Smooth muscle cell of the pulmonary artery (primary cell): Measurements from ENCODE around the gene KHDC1L. TPM values are rescaled to one million over a fixed set of nuclear protein-coding genes. Genes with fewer than 3 reads are reported as not detected.

Experiments used
- total RNA-seq: library from RNA; depleted of rRNA; stranded (reverse); fragments of >200 nt; gene quantifications from 2 replicates; pipeline ENCODE4 v1.2.3, GENCODE V29; 2014

Gene KHDC1L
- not detected in 2 replicates for total RNA-seq

GRCh38 chr6:73225396-73225795 lies at the start of gene KHDC1L:
KHDC1L (minus strand) TSS chr6:73225496; CDS start chr6:73225408, 88 bp downstream.

GRCh38 chr6:73262671-73263569 lies 37.6 kb upstream of the KHDC1L start, which contains the start of gene KHDC1:
KHDC1 (minus strand) TSS chr6:73263196; CDS start chr6:73242517, 20,679 bp downstream.

Other genes starting within 250 kb of the KHDC1L start
- gene KHDC1, start 37.7 kb upstream of the KHDC1L start, total RNA-seq = 3.5 TPM in 2 replicates
- gene DPPA5, start 128.8 kb upstream of the KHDC1L start, total RNA-seq = not detected in 2 replicates
- gene KHDC3L, start 137.2 kb upstream of the KHDC1L start, total RNA-seq = not detected in 2 replicates
- 0.13 and 0.30 TPM in 2 replicates for gene OOEP, start 144.4 kb upstream of the KHDC1L start, total RNA-seq
- gene DDX43, start 169.3 kb upstream of the KHDC1L start, total RNA-seq = 2.8 and 4.9 TPM in 2 replicates
- gene CGAS, start 226.8 kb upstream of the KHDC1L start, total RNA-seq = 3.3 and 4.9 TPM in 2 replicates
- 31.1 and 34.3 TPM in 2 replicates for gene MTO1, start 236.2 kb upstream of the KHDC1L start, total RNA-seq